Neural crest cell (in vitro differentiated cells): ENCODE measurements around the gene TMEM219. TPM values are rescaled to one million over a fixed set of nuclear protein-coding genes. Genes with fewer than 3 reads are reported as not detected.

Experiments
- DNase-seq: peaks from one replicate; pipeline ENCODE4 v3.0.0; 2021; ENCODE audit warnings: low read depth, mixed read lengths, low spot score
- H3K27ac Mint-ChIP-seq: one replicate; pipeline ENCODE4 v1.8.0; 2021; ENCODE audit warnings: mild to moderate bottlenecking, mixed read lengths; ENCODE audit not compliant: unreplicated experiment
- H3K27me3 Mint-ChIP-seq: 2 replicates; pipeline ENCODE4 v1.8.0; 2021; ENCODE audit warnings: low read depth, mild to moderate bottlenecking, mixed read lengths
- H3K36me3 Mint-ChIP-seq: 2 replicates; pipeline ENCODE4 v1.8.0; 2021; ENCODE audit warnings: low read depth, mild to moderate bottlenecking, mixed read lengths
- H3K4me1 Mint-ChIP-seq: 2 replicates; pipeline ENCODE4 v1.8.0; 2021; ENCODE audit warnings: mixed read lengths
- H3K4me3 Mint-ChIP-seq: one replicate; pipeline ENCODE4 v1.8.0; 2021; ENCODE audit warnings: mild to moderate bottlenecking, mixed read lengths
- H3K9me3 Mint-ChIP-seq: 2 replicates; pipeline ENCODE4 v1.8.0; 2021; ENCODE audit warnings: mixed read lengths
- total RNA-seq: library from RNA; stranded (reverse); gene quantifications from 2 replicates; pipeline ENCODE4 v1.2.1, GENCODE V29; 2021
- TF ChIP-seq, protein P1 (sequence below): fragments of 200-600 bp; sonication (generic); conservative IDR thresholded peaks from 2 replicates; pipeline ENCODE4 v1.5.0; 2021; ENCODE audit warnings: antibody characterized with exemption, mild to moderate bottlenecking

Gene TMEM219
- total RNA-seq, 1 donor from 2014 or later = 74.0 TPM

DNA sequence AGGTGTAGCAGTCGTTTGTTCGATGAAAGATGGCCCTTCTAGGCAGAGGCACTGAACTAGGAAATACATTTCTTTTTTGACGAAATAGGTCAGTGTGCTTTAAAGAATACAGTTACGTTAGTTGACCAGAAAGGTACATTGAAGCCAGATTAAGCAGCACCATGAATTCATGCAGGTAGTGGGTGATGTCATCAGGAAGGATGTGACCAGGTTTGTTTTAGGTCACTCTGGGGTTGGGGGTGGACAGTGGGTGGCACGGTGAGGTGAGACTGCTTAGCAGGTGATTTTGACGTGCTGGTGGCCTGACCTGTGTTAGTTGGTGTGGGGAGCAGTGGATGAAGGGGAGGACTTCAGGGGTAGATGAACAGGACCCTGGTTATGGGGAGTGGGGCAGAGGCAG is 37.7 kb downstream of the TMEM219 start:
- no peak for DNase-seq
- TF ChIP-seq, protein P1, sequence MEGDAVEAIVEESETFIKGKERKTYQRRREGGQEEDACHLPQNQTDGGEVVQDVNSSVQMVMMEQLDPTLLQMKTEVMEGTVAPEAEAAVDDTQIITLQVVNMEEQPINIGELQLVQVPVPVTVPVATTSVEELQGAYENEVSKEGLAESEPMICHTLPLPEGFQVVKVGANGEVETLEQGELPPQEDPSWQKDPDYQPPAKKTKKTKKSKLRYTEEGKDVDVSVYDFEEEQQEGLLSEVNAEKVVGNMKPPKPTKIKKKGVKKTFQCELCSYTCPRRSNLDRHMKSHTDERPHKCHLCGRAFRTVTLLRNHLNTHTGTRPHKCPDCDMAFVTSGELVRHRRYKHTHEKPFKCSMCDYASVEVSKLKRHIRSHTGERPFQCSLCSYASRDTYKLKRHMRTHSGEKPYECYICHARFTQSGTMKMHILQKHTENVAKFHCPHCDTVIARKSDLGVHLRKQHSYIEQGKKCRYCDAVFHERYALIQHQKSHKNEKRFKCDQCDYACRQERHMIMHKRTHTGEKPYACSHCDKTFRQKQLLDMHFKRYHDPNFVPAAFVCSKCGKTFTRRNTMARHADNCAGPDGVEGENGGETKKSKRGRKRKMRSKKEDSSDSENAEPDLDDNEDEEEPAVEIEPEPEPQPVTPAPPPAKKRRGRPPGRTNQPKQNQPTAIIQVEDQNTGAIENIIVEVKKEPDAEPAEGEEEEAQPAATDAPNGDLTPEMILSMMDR = no peak
- H3K4me1 Mint-ChIP-seq = peaks cover 23% of the 10 kb centered on the region
- H3K27me3 Mint-ChIP-seq = peaks cover 3% of the 10 kb centered on the region
- peaks cover 9% of the 10 kb centered on the region for H3K36me3 Mint-ChIP-seq
- H3K9me3 Mint-ChIP-seq = no peaks in the 10 kb centered on the region
- H3K27ac Mint-ChIP-seq = peak overlapping the region; percentile 27
- H3K4me3 Mint-ChIP-seq = peak overlapping the region; percentile 97

DNA sequence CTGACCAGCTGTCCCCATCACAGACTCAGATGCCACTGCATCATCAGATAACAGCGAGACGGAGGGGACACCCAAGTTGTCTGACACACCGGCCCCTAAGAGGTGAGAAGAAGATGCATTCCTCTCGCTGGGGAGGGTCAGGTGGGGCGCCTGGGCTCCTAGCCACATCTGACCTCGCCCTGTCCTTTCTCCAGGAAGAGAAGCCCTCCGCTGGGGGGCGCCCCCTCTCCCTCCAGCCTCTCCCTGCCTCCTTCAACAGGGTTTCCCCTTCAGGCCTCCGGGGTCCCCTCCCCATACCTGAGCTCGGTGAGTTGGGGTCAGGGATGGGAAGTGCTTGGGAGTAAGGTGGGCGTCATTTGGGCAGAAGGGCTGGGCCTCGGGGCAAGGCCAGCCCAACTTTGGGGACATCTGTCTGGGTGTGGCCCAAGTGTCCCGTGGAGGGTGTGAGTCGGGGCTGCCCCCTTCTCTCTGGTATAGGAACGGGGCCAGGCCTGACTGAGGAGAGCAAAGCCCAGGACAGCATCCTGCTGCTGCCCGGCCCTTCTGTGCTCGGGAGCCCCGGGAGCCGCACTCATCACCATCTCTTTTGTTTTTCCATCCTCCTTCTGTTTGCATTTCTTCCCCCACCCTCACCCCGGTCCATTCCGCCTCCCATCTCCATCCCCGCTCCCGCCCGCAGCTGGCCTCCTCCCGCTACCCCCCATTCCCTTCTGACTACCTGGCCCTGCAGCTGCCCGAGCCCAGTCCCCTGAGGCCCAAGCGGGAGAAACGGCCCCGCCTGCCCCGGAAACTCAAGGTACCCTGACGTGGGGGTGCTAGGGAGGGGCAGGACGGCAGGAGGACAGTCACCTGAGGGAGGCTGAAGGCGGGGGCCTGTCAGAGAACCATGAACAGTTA is 39.1 kb downstream of the TMEM219 start:
- peaks cover 9% of the 10 kb centered on the region for H3K36me3 Mint-ChIP-seq
- TF ChIP-seq, protein P1 = no peak
- no peak for DNase-seq

DNA sequence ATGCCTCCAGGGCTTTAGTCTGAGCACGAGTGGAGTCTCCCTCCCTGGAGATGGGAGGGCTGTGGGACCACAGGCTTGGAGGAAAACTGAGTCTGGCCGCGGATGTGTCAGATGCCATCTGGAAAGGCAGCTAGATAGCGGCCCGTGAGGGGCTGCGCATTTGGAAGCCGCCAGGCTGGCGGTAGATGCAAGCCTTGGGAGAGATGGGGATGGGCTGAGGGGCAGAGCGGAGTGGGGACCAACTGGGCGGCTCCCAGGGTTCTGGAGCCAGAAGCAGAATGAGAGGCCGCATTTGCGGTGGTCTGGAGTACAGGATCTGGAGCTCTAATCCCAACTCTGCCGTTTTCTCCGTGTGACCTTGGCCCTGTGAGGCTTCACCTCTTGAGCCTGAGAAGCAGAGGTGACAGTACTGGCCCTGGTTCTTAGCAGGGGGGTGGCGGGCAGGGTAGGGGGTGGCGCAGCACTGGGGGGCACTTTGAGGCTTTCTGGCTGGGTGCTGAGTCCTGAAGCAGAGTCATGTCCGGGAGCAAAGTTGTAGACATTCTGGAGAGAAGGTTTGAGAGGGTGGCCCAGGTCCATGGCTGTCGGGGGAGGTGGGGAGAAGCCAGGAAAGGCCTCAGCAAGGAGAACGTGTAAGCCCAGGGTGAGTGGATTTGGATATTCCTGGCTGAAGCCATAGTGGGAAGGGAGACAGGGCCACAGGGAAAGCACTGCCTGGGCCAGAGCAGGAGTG is 40.9 kb downstream of the TMEM219 start:
- TF ChIP-seq, protein P1 = no peak
- peak overlapping the region; percentile 87 for H3K27ac Mint-ChIP-seq
- H3K36me3 Mint-ChIP-seq = peaks cover 5% of the 10 kb centered on the region
- H3K4me3 Mint-ChIP-seq = peak overlapping the region; percentile 74
- H3K9me3 Mint-ChIP-seq = no peaks in the 10 kb centered on the region
- no peaks in the 10 kb centered on the region for H3K4me1 Mint-ChIP-seq
- DNase-seq = no peak
- H3K27me3 Mint-ChIP-seq = no peaks in the 10 kb centered on the region

More for the DNA sequence above, 39.1 kb downstream of the TMEM219 start:
- Mint-ChIP-seq H3K4me1 (peaks cover 11% of the 10 kb centered on the region), H3K4me3 (peak overlapping the region; percentile 64), H3K9me3 (no peaks in the 10 kb centered on the region), H3K27ac (no peak overlapping the region), H3K27me3 (no peaks in the 10 kb centered on the region)

DNA sequence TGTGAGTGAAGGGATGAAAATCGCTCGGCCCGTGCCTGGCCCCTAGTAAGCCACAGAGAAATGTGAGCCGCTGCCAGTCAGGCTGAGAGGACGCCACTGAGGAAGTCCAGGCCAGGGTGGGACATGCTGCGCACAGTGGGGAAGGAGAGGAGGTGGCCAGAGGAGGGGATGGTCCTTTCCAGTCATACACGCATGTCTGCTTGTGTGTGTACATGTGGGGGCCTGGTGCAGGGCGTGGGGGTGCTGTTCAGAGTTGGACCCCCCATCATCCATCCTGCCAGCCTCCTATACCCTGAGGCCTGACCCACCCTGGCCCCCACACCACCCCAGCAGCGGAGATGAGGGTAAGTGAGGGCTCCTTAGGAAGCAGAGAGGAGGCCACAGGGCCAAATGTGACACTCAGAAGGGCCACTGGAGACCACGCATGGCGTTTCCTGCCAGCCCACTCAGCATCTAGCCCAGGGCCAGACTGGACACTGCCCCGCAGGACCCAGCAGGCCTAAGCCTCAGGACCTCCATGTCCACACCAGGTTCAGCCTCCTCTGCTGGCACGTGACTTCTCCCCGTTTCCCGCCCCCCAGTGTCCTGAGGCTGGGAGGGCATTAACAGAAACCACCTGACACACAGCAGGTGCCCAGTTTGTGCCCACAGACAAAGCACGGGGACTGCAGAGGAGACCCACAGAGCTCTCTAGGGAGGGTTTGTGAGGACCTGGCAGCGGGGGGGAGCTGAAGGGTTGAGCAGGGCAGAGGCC is 42.0 kb downstream of the TMEM219 start:
- Mint-ChIP-seq H3K9me3 (no peaks in the 10 kb centered on the region), H3K36me3 (peaks cover 5% of the 10 kb centered on the region), H3K27me3 (peaks cover 2% of the 10 kb centered on the region), H3K27ac (no peak overlapping the region), H3K4me1 (no peaks in the 10 kb centered on the region), H3K4me3 (peak overlapping the region; percentile 49)
- DNase-seq = no peak
- TF ChIP-seq, protein P1 = no peak

DNA sequence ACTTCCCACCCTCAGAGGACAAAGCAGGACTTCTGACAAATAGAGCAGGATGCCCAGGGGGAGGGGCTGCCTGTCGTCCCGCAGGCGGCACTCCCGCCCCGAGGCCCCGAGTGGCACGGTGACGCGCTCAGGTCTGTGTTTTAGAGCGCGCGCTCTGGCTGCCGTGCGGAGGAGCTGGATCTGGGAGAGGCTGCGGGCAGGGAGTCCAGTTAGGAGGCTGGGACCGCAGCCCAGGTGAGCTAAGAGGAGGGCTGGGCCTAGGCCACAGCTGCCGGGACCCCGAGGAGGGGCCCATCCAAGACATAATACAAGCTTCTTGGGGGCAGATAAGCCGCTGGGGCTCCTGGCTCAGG is 42.5 kb downstream of the TMEM219 start:
- no peak overlapping the region for H3K27ac Mint-ChIP-seq
- H3K36me3 Mint-ChIP-seq = peaks cover 5% of the 10 kb centered on the region
- TF ChIP-seq, protein P1 = no peak
- no peaks in the 10 kb centered on the region for H3K4me1 Mint-ChIP-seq
- peaks cover 4% of the 10 kb centered on the region for H3K27me3 Mint-ChIP-seq
- no peaks in the 10 kb centered on the region for H3K9me3 Mint-ChIP-seq
- no peak for DNase-seq
- H3K4me3 Mint-ChIP-seq = no peak overlapping the region
